Large intestine (tissue), 3 donors: ENCODE measurements around the gene SUSD2. TPM values are rescaled to one million over a fixed set of nuclear protein-coding genes. Genes with fewer than 3 reads are reported as not detected.

Experiments
- DNase-seq, 2 donors: peaks; one replicate each; pipeline versions ENCODE4 v3.0.0 to v3.0.0-alpha.2; 2013
- H3K27ac ChIP-seq: one replicate; pipeline ENCODE4 v1.5.1; 2013; ENCODE audit warnings: low read length
- H3K27me3 ChIP-seq: 2 replicates; pipeline ENCODE4 v1.6.1; 2013; ENCODE audit warnings: low read length; ENCODE audit not compliant: control insufficient read depth, insufficient read depth
- H3K36me3 ChIP-seq: 2 replicates; pipeline ENCODE4 v1.6.1; 2013; ENCODE audit warnings: low read length; ENCODE audit not compliant: control insufficient read depth, insufficient read depth
- H3K4me1 ChIP-seq: one replicate; pipeline ENCODE4 v1.6.1; 2013; ENCODE audit warnings: low read length; ENCODE audit not compliant: control insufficient read depth, insufficient read depth
- H3K4me3 ChIP-seq: one replicate; pipeline ENCODE4 v1.5.1; 2013; ENCODE audit warnings: low read length
- H3K9me3 ChIP-seq: one replicate; pipeline ENCODE4 v1.6.1; 2013; ENCODE audit warnings: mild to moderate bottlenecking, low read depth, low read length, moderate library complexity; ENCODE audit not compliant: control insufficient read depth
- WGBS: methylation state at CpG from one replicate; pipeline ENCODE4 v1.1.5; 2013; ENCODE audit warnings: low lambda C conversion rate; ENCODE audit not compliant: insufficient coverage; 5-methylcytosine and 5-hydroxymethylcytosine counted together
- polyA plus RNA-seq: library from polyadenylated mRNA; unstranded; fragments of 120-200 nt; gene quantifications from one replicate; pipeline ENCODE4 v1.2.1, GENCODE V29; 2013

The SUSD2 gene
- polyA plus RNA-seq, 1 donor, result 36.9 TPM

GRCh38 chr22:24161485-24161884, 19.8 kb upstream of the SUSD2 start:
- Histone ChIP-seq H3K4me3 (no peak overlapping the region), H3K4me1 (peaks cover 13% of the 10 kb centered on the region), H3K36me3 (peaks cover 78% of the 10 kb centered on the region), H3K27me3 (no peaks in the 10 kb centered on the region), H3K27ac (no peak overlapping the region), H3K9me3 (no peaks in the 10 kb centered on the region)
- no CpG with 5 or more reads among the region's 7 CpGs for WGBS
- DNase-seq, result no peak

- no peaks in the 10 kb centered on the region for H3K9me3 ChIP-seq
- H3K4me1 ChIP-seq, result peaks cover 13% of the 10 kb centered on the region
- H3K4me3 ChIP-seq, result no peak overlapping the region
- DNase-seq, result no peak
- WGBS, result no CpG with 5 or more reads among the region's 6 CpGs
- H3K27me3 ChIP-seq, result no peaks in the 10 kb centered on the region
- H3K27ac ChIP-seq, result no peak overlapping the region
- peaks cover 81% of the 10 kb centered on the region for H3K36me3 ChIP-seq
Measured at GRCh38 chr22:24161909-24162308, 19.4 kb upstream of the SUSD2 start.

- no peaks in the 10 kb centered on the region for H3K27me3 ChIP-seq
- peaks cover 86% of the 10 kb centered on the region for H3K36me3 ChIP-seq
- no peaks in the 10 kb centered on the region for H3K9me3 ChIP-seq
- DNase-seq, result no peak
- no peak overlapping the region for H3K4me3 ChIP-seq
- H3K27ac ChIP-seq, result no peak overlapping the region
- H3K4me1 ChIP-seq, result peaks cover 8% of the 10 kb centered on the region
- no CpG with 5 or more reads among the region's 6 CpGs for WGBS
Measured at GRCh38 chr22:24162436-24162835, 18.9 kb upstream of the SUSD2 start.

GRCh38 chr22:24164243-24164642, 17.0 kb upstream of the SUSD2 start:
- Histone ChIP-seq H3K36me3 (peaks cover 91% of the 10 kb centered on the region), H3K4me1 (no peaks in the 10 kb centered on the region), H3K27ac (no peak overlapping the region), H3K9me3 (no peaks in the 10 kb centered on the region), H3K4me3 (no peak overlapping the region), H3K27me3 (no peaks in the 10 kb centered on the region)
- WGBS, result no CpG with 5 or more reads among the region's 10 CpGs
- no peak for DNase-seq

- peaks cover 90% of the 10 kb centered on the region for H3K36me3 ChIP-seq
- H3K27ac ChIP-seq, result no peak overlapping the region
Measured at GRCh38 chr22:24164940-24165339, 16.3 kb upstream of the SUSD2 start.

GRCh38 chr22:24165673-24166072, 15.6 kb upstream of the SUSD2 start:
- H3K36me3 ChIP-seq, result peaks cover 89% of the 10 kb centered on the region
- H3K27ac ChIP-seq, result no peak overlapping the region
- no CpG with 5 or more reads among the region's 5 CpGs for WGBS

More at GRCh38 chr22:24164940-24165339, 16.3 kb upstream of the SUSD2 start:
- no peak for DNase-seq
- H3K9me3 ChIP-seq, result no peaks in the 10 kb centered on the region
- no CpG with 5 or more reads among the region's 6 CpGs for WGBS
- H3K4me3 ChIP-seq, result no peak overlapping the region
- H3K27me3 ChIP-seq, result no peaks in the 10 kb centered on the region
- no peaks in the 10 kb centered on the region for H3K4me1 ChIP-seq

GRCh38 chr22:24166811-24167210, 14.5 kb upstream of the SUSD2 start:
- Histone ChIP-seq H3K4me1 (no peaks in the 10 kb centered on the region), H3K9me3 (no peaks in the 10 kb centered on the region), H3K4me3 (no peak overlapping the region), H3K36me3 (peaks cover 92% of the 10 kb centered on the region), H3K27me3 (no peaks in the 10 kb centered on the region), H3K27ac (no peak overlapping the region)
- DNase-seq, result no peak
- WGBS, result no CpG with 5 or more reads among the region's 20 CpGs

More at GRCh38 chr22:24165673-24166072, 15.6 kb upstream of the SUSD2 start:
- H3K4me1 ChIP-seq, result no peaks in the 10 kb centered on the region
- no peak for DNase-seq
- H3K9me3 ChIP-seq, result no peaks in the 10 kb centered on the region
- H3K27me3 ChIP-seq, result no peaks in the 10 kb centered on the region
- no peak overlapping the region for H3K4me3 ChIP-seq

GRCh38 chr22:24169439-24170058, 11.7 kb upstream of the SUSD2 start:
- H3K27me3 ChIP-seq, result no peaks in the 10 kb centered on the region
- peaks cover 93% of the 10 kb centered on the region for H3K36me3 ChIP-seq
- H3K4me3 ChIP-seq, result no peak overlapping the region
- H3K4me1 ChIP-seq, result no peaks in the 10 kb centered on the region
- DNase-seq, result peak in 1 of 2 donors; percentile 38
- WGBS, result no CpG with 5 or more reads among the region's 12 CpGs
- no peak overlapping the region for H3K27ac ChIP-seq
- no peaks in the 10 kb centered on the region for H3K9me3 ChIP-seq

- Histone ChIP-seq H3K27me3 (no peaks in the 10 kb centered on the region), H3K4me1 (no peaks in the 10 kb centered on the region), H3K9me3 (no peaks in the 10 kb centered on the region), H3K4me3 (no peak overlapping the region), H3K27ac (no peak overlapping the region), H3K36me3 (peaks cover 93% of the 10 kb centered on the region)
- no CpG with 5 or more reads among the region's 12 CpGs for WGBS
- no peak for DNase-seq
Measured at GRCh38 chr22:24170188-24170587, 11.1 kb upstream of the SUSD2 start.

- H3K4me1 ChIP-seq, result no peaks in the 10 kb centered on the region
- WGBS, result no CpG with 5 or more reads among the region's 5 CpGs
- no peak for DNase-seq
- no peak overlapping the region for H3K4me3 ChIP-seq
- no peak overlapping the region for H3K27ac ChIP-seq
- H3K9me3 ChIP-seq, result no peaks in the 10 kb centered on the region
- peaks cover 93% of the 10 kb centered on the region for H3K36me3 ChIP-seq
- H3K27me3 ChIP-seq, result no peaks in the 10 kb centered on the region
Measured at GRCh38 chr22:24170632-24171031, 10.7 kb upstream of the SUSD2 start.

GRCh38 chr22:24171822-24172221, 9.5 kb upstream of the SUSD2 start:
- no peak overlapping the region for H3K27ac ChIP-seq
- DNase-seq, result no peak
- H3K27me3 ChIP-seq, result no peaks in the 10 kb centered on the region
- H3K4me1 ChIP-seq, result no peaks in the 10 kb centered on the region
- H3K4me3 ChIP-seq, result no peak overlapping the region
- H3K36me3 ChIP-seq, result peaks cover 93% of the 10 kb centered on the region
- 100% methylated on average over 1 of the region's 12 CpGs for WGBS
- H3K9me3 ChIP-seq, result no peaks in the 10 kb centered on the region
